ENCODE measurements around the gene CACNA2D4. TPM values are rescaled to one million over a fixed set of nuclear protein-coding genes. Genes with fewer than 3 reads are reported as not detected.
A peak's percentile ranks its signal among the peaks of the same experiment; 100 is the strongest.

Gene CACNA2D4
- total and polyA plus RNA-seq, 2 experiments from 2014 or later, result 0.23 TPM; not detected in 1

GRCh38 chr12:1749019-1749418, 169.4 kb downstream of the CACNA2D4 start:
- Histone ChIP-seq H3K4me1 (ENCODE audit: insufficient read depth) (no peaks in the 10 kb centered on the region), H2AFZ (no peak overlapping the region), H3F3A (ENCODE audit: insufficient read depth) (no peaks in the 10 kb centered on the region), H3K4me2 (ENCODE audit: unreplicated experiment) (no peak overlapping the region), H3K36me3 (ENCODE audit: low read depth) (no peaks in the 10 kb centered on the region), H4K20me1 (ENCODE audit: insufficient read depth) (peaks cover 5% of the 10 kb centered on the region; the same call in 1 of the 2 replicates), H3K79me2 (ENCODE audit: insufficient read depth) (peaks cover 89% of the 10 kb centered on the region), H3K9ac (no peak overlapping the region), H3K27ac (no peak overlapping the region), H3K4me3 (no peak overlapping the region), H3K9me2 (ENCODE audit: insufficient read depth) (no peaks in the 10 kb centered on the region), H3K27me3 (replicated peaks; ENCODE audit: insufficient read depth) (no peaks in the 10 kb centered on the region), H3K9me3 (ENCODE audit: low read depth) (no peaks in the 10 kb centered on the region)
- in situ Hi-C loops (cut with MboI), result no loop called here
- no peak for TF ChIP-seq EZH2phosphoT487 (IDR thresholded peaks at IDR 0.05; ENCODE audit: insufficient read depth, low read depth)
- no peak for TF ChIP-seq EZH2 (IDR thresholded peaks at IDR 0.05; ENCODE audit: insufficient read depth, poor library complexity, severe bottlenecking)
- 98 to 99% methylated on average over 5 of the region's 5 CpGs for WGBS, 2 experiments (ENCODE audit: low coverage in 1 of 2, low lambda C conversion rate in 2 of 2, missing lambda C conversion rate in 2 of 2)
- no peak for DNase-seq

- no peak overlapping the region for H3K4me2 ChIP-seq (ENCODE audit: unreplicated experiment)
- H3K4me3 ChIP-seq, result no peak overlapping the region
- H3K27ac ChIP-seq, result no peak overlapping the region
- peak; percentile 14 for DNase-seq
- no peaks in the 10 kb centered on the region for H3K27me3 ChIP-seq (replicated peaks; ENCODE audit: insufficient read depth)
- in situ Hi-C loops (cut with MboI), result no loop called here
- no peak overlapping the region for H2AFZ ChIP-seq
- no peaks in the 10 kb centered on the region for H3K36me3 ChIP-seq (ENCODE audit: low read depth)
- TF ChIP-seq EZH2 (IDR thresholded peaks at IDR 0.05; ENCODE audit: insufficient read depth, poor library complexity, severe bottlenecking) (no peak), EZH2phosphoT487 (IDR thresholded peaks at IDR 0.05; ENCODE audit: insufficient read depth, low read depth) (no peak)
- whole genome bisulfite sequencing, 2 experiments (ENCODE audit: low coverage in 1 of 2, low lambda C conversion rate in 2 of 2, missing lambda C conversion rate in 2 of 2), result 96 to 98% methylated on average over 2 of the region's 2 CpGs
- H3K9me3 ChIP-seq (ENCODE audit: low read depth), result no peaks in the 10 kb centered on the region
- H4K20me1 ChIP-seq (ENCODE audit: insufficient read depth), result no peaks in the 10 kb centered on the region; the same call in 1 of the 2 replicates
- H3F3A ChIP-seq (ENCODE audit: insufficient read depth), result no peaks in the 10 kb centered on the region
- no peak overlapping the region for H3K9ac ChIP-seq
- H3K79me2 ChIP-seq (ENCODE audit: insufficient read depth), result peaks cover 92% of the 10 kb centered on the region
- no peaks in the 10 kb centered on the region for H3K4me1 ChIP-seq (ENCODE audit: insufficient read depth)
- H3K9me2 ChIP-seq (ENCODE audit: insufficient read depth), result no peaks in the 10 kb centered on the region
Measured at GRCh38 chr12:1747609-1748008, 170.8 kb downstream of the CACNA2D4 start.

GRCh38 chr12:1744932-1745331, 173.5 kb downstream of the CACNA2D4 start:
- Histone ChIP-seq H4K20me1 (ENCODE audit: insufficient read depth) (no peaks in the 10 kb centered on the region), H3K9ac (no peak overlapping the region), H3K9me3 (ENCODE audit: low read depth) (no peaks in the 10 kb centered on the region), H3F3A (ENCODE audit: insufficient read depth) (no peaks in the 10 kb centered on the region), H3K4me2 (ENCODE audit: unreplicated experiment) (no peak overlapping the region), H3K4me1 (ENCODE audit: insufficient read depth) (peaks cover 7% of the 10 kb centered on the region), H3K36me3 (ENCODE audit: low read depth) (no peaks in the 10 kb centered on the region), H3K9me2 (ENCODE audit: insufficient read depth) (no peaks in the 10 kb centered on the region), H3K4me3 (no peak overlapping the region), H3K27ac (no peak overlapping the region), H3K79me2 (ENCODE audit: insufficient read depth) (peaks cover 95% of the 10 kb centered on the region), H2AFZ (no peak overlapping the region), H3K27me3 (replicated peaks; ENCODE audit: insufficient read depth) (no peaks in the 10 kb centered on the region)
- DNase-seq, result peak; percentile 4
- WGBS, 2 experiments (ENCODE audit: low coverage in 1 of 2, low lambda C conversion rate in 2 of 2, missing lambda C conversion rate in 2 of 2), result 96 to 97% methylated on average over 2 of the region's 2 CpGs
- in situ Hi-C loops (cut with MboI), result no loop called here
- TF ChIP-seq EZH2phosphoT487 (IDR thresholded peaks at IDR 0.05; ENCODE audit: insufficient read depth, low read depth) (no peak), EZH2 (IDR thresholded peaks at IDR 0.05; ENCODE audit: insufficient read depth, poor library complexity, severe bottlenecking) (no peak)

Other genes with a start within 250 kb of the CACNA2D4 start
- gene ADIPOR2, start 227.6 kb downstream of the CACNA2D4 start, total RNA-seq (2014; rRNA removed; shearing (Covaris generic)), result 18.8 TPM in 2 replicates
- gene ADIPOR2, start 227.6 kb downstream of the CACNA2D4 start, polyA plus RNA-seq (2016; fragmentation: Nextera tagmentation; extraction: Ambion mirVana), result 4.2 and 4.9 TPM in 2 replicates
- gene LRTM2, start 98.1 kb downstream of the CACNA2D4 start, total RNA-seq (2014; rRNA removed; shearing (Covaris generic)), result not detected in 2 replicates
- gene LRTM2, start 98.1 kb downstream of the CACNA2D4 start, polyA plus RNA-seq (2016; fragmentation: Nextera tagmentation; extraction: Ambion mirVana), result not detected in 2 replicates
- 14.9 and 16.5 TPM in 2 replicates for gene DCP1B, start 85.8 kb upstream of the CACNA2D4 start, total RNA-seq (2014; rRNA removed; shearing (Covaris generic))
- 14.3 and 18.1 TPM in 2 replicates for gene DCP1B, start 85.8 kb upstream of the CACNA2D4 start, polyA plus RNA-seq (2016; fragmentation: Nextera tagmentation; extraction: Ambion mirVana)
- gene CACNA1C, start 134.3 kb upstream of the CACNA2D4 start, total RNA-seq (2014; rRNA removed; shearing (Covaris generic)), result 8.6 and 11.5 TPM in 2 replicates
- 2.5 and 4.9 TPM in 2 replicates for gene CACNA1C, start 134.3 kb upstream of the CACNA2D4 start, polyA plus RNA-seq (2016; fragmentation: Nextera tagmentation; extraction: Ambion mirVana)